Endothelial cell of umbilical vein (primary cell): Measurements from ENCODE around the gene DIDO1. TPM values are rescaled to one million over a fixed set of nuclear protein-coding genes. Genes with fewer than 3 reads are reported as not detected.

ENCODE experiments used
- BruUV-seq: library from RNA; stranded (reverse); fragments of 400-500 nt; replicated peaks from 2 replicates; lab custom pipeline; 2021; lab: Mats Ljungman, UMichigan
- CTCF ChIA-PET: fragments of 300-600, 350-600 bp; sonication (Branson Sonifier 250); formaldehyde crosslinking; loops from one replicate; lab custom pipeline; 2021; ENCODE audit warnings: antibody characterized with exemption, inconsistent platforms; lab: Charles Lee
- POLR2A ChIA-PET: fragments of 300-600, 350-600 bp; sonication (Branson Sonifier 250); formaldehyde crosslinking; loops from one replicate; lab custom pipeline; 2021; ENCODE audit warnings: antibody characterized with exemption, inconsistent platforms; lab: Charles Lee
- DNase-seq: peaks from one replicate; pipeline ENCODE4 v3.0.0-alpha.2; 2011; ENCODE audit warnings: low read depth, low spot score
- FAIRE-seq: peaks from 2 replicates; lab custom pipeline; 2011; peaks lifted over from hg19 to GRCh38; lab: Jason Lieb, UNC
- H2AFZ ChIP-seq: 2 replicates; pipeline ENCODE4 v1.6.0; 2012; ENCODE audit warnings: low read depth, low read length, control low read depth, inconsistent platforms
- H3K27ac ChIP-seq: 2 replicates; pipeline ENCODE4 v1.5.1; 2011; ENCODE audit warnings: low read depth, mild to moderate bottlenecking, control low read depth, low read length, moderate library complexity; ENCODE audit not compliant: insufficient read depth
- H3K27me3 ChIP-seq, 2 experiments: 2 replicates each; pipeline versions ENCODE4 v1.6.0 to v1.6.1; 2011; ENCODE audit warnings: low read length in 2 of 2, mixed read lengths in 1 of 2; ENCODE audit not compliant: control insufficient read depth in 2 of 2, insufficient read depth in 2 of 2
- H3K36me3 ChIP-seq, 2 experiments: 2 replicates in 1 of 2; 3 replicates in 1 of 2; pipeline ENCODE4 v1.5.1; 2011; ENCODE audit warnings: low read length in 2 of 2, mild to moderate bottlenecking in 1 of 2, moderate library complexity in 1 of 2; ENCODE audit not compliant: control insufficient read depth in 2 of 2, insufficient read depth in 2 of 2; ENCODE audit errors: extremely low read depth in 1 of 2
- H3K4me1 ChIP-seq: 3 replicates; pipeline ENCODE4 v1.5.1; 2011; ENCODE audit warnings: mild to moderate bottlenecking, low read length; ENCODE audit not compliant: control insufficient read depth, insufficient read depth; ENCODE audit errors: extremely low read depth
- H3K4me2 ChIP-seq: 2 replicates; pipeline ENCODE4 v1.6.1; 2011; ENCODE audit warnings: low read length, control low read depth, mixed read lengths; ENCODE audit not compliant: insufficient read depth
- H3K4me3 ChIP-seq, 3 experiments: fragments of 200-600 bp in 1 of 3; sonication (generic), shearing (Covaris generic) in 1 of 3; replicated peaks in 1 of 3; 2 replicates each; pipeline ENCODE4 v1.5.1; 2011 to 2016; ENCODE audit warnings: control low read depth in 3 of 3, low read length in 3 of 3, mild to moderate bottlenecking in 2 of 3, inconsistent platforms in 1 of 3, low read depth in 1 of 3, moderate library complexity in 1 of 3; ENCODE audit not compliant: insufficient read depth in 1 of 3
- H3K79me2 ChIP-seq: 2 replicates; pipeline ENCODE4 v1.6.0; 2012; ENCODE audit warnings: low read length, inconsistent platforms; ENCODE audit not compliant: control insufficient read depth, insufficient read depth
- H3K9ac ChIP-seq: replicated peaks from 2 replicates; pipeline ENCODE3; 2011; ENCODE audit warnings: low read length, control low read depth; ENCODE audit not compliant: insufficient read depth; ENCODE audit errors: extremely low read depth
- H3K9me1 ChIP-seq: replicated peaks from 3 replicates; pipeline ENCODE4 v1.6.0; 2011; ENCODE audit warnings: mild to moderate bottlenecking, low read length; ENCODE audit not compliant: control insufficient read depth, insufficient read depth; ENCODE audit errors: extremely low read depth
- H3K9me3 ChIP-seq: replicated peaks from 2 replicates; pipeline ENCODE4 v1.5.1; 2012; ENCODE audit warnings: low read length, inconsistent platforms; ENCODE audit not compliant: control insufficient read depth, insufficient read depth
- H4K20me1 ChIP-seq: replicated peaks from 2 replicates; pipeline ENCODE3; 2011; ENCODE audit warnings: mild to moderate bottlenecking, low read length; ENCODE audit not compliant: control insufficient read depth, insufficient read depth; ENCODE audit errors: extremely low read depth
- EZH2 ChIP-seq: IDR thresholded peaks from 2 replicates; pipeline ENCODE4 v1.6.1; 2012; ENCODE audit warnings: borderline replicate concordance, low read depth, mild to moderate bottlenecking, moderate library complexity, low read length, inconsistent platforms; ENCODE audit not compliant: severe bottlenecking
- FOS ChIP-seq: IDR thresholded peaks from 2 replicates; pipeline ENCODE4 v1.6.1; 2011; ENCODE audit warnings: mild to moderate bottlenecking, low read length, moderate library complexity, borderline replicate concordance; ENCODE audit not compliant: insufficient read depth
- GATA2 ChIP-seq: IDR thresholded peaks from 2 replicates; pipeline ENCODE4 v1.7.0; 2011; ENCODE audit warnings: low read depth, mild to moderate bottlenecking, moderate library complexity, mixed read lengths, low read length; ENCODE audit not compliant: insufficient read length, insufficient read depth
- JUN ChIP-seq: IDR thresholded peaks from 2 replicates; pipeline ENCODE4 v1.6.1; 2011; ENCODE audit warnings: borderline replicate concordance, low read depth; ENCODE audit not compliant: insufficient read length, insufficient read depth
- MYC ChIP-seq: IDR thresholded peaks from one replicate; pipeline ENCODE4 v1.6.1; 2011; ENCODE audit warnings: mild to moderate bottlenecking, low read depth, low read length
- POLR2A ChIP-seq: IDR thresholded peaks from 2 replicates; pipeline ENCODE4 v1.6.1; 2012; ENCODE audit warnings: low read depth, mild to moderate bottlenecking, control low read depth, low read length
- POLR2AphosphoS5 ChIP-seq: IDR thresholded peaks from 2 replicates; pipeline ENCODE4 v1.6.1; 2012; ENCODE audit warnings: low read depth, mild to moderate bottlenecking, control low read depth, low read length, moderate library complexity; ENCODE audit not compliant: insufficient read depth
- dilution Hi-C: fragments of 300-500 bp; cut with MboI; formaldehyde crosslinking; loops from one replicate; pipeline ENCODE4 v1.15.0; 2019; ENCODE audit warnings: low sequenced_read_pairs; ENCODE audit not compliant: extremely low pct_ligation_motif_present
- intact Hi-C: fragments of 100-400 bp; cut with micrococcal nuclease; formaldehyde crosslinking; loops from one replicate; pipeline ENCODE4 v1.10.0; 2022
- polyA plus RNA-seq, 4 experiments: library from polyadenylated mRNA; depleted of rRNA in 3 of 4; stranded (reverse) in 3 of 4; unstranded in 1 of 4; fragments of >200 nt; gene quantifications; 2 replicates each; pipeline versions ENCODE4 v1.2.1 to v1.2.3, GENCODE V29; 2011 to 2012; ENCODE audit warnings: missing spikeins in 1 of 4
- total RNA-seq: library from RNA; stranded (reverse); gene quantifications from 2 replicates; pipeline ENCODE4 v1.2.3, GENCODE V29; 2021
- TF ChIP-seq, protein P1 (sequence below), 2 donors: IDR thresholded peaks; 1 replicate in 1 of 2; 2 replicates in 1 of 2; pipeline ENCODE4 v1.5.1; 2011; ENCODE audit warnings: low read length in 2 of 2, mild to moderate bottlenecking in 2 of 2, moderate library complexity in 2 of 2, control low read depth in 1 of 2, inconsistent platforms in 1 of 2, low read depth in 1 of 2; ENCODE audit not compliant: insufficient read depth in 1 of 2; ENCODE audit errors: extremely low read depth in 1 of 2
- TF ChIP-seq, protein P2 (sequence below): IDR thresholded peaks from 2 replicates; pipeline ENCODE4 v1.6.1; 2011; ENCODE audit not compliant: insufficient read depth, insufficient read length

DIDO1 gene
- total and polyA plus RNA-seq, 2 donors (not counting 3 experiments of a cell fraction or from before 2014, with no cell fraction given): 22.1 to 51.2 TPM

DNA sequence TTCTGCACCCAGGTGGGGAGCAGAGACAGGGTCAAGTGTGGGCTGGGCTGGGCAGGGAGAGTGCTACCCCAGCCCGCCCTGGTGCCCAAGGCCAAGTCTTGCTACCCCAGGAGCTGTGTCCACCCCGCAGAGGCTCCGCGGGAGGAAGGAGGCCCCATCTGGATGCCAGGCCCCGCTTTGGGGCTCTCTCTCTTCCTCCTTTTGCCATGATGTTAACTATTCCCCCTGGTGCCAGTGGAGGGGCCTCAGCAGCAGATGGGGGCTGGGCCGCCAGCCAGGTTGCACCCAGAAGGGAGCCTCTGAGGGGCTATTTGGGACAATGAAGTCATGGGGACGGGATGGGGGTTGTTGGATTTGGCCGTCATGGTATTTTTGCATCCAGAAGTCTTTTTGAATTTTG lies 35.5 kb upstream of the DIDO1 start:
- H3K9me1 ChIP-seq: no peaks in the 10 kb centered on the region
- no peak overlapping the region for H3K9ac ChIP-seq
- H3K79me2 ChIP-seq: no peaks in the 10 kb centered on the region
- no peak overlapping the region for H3K4me3 ChIP-seq
- ChIA-PET POLR2A (no interaction called here), CTCF (interaction anchor here (2.2 kb wide), 1 partner anchor 11 kb away, joined by 7 read pairs; no protein-coding TSS in a partner anchor)
- H2AFZ ChIP-seq: no peak overlapping the region
- no peaks in the 10 kb centered on the region for H3K27me3 ChIP-seq
- BruUV-seq: no TSS peak
- dilution Hi-C loops (no loop called here), intact Hi-C loops (no loop called here)
- no peak overlapping the region for H3K4me2 ChIP-seq
- no peak for FAIRE-seq
- H3K27ac ChIP-seq: no peak overlapping the region
- no peak for DNase-seq
- H3K4me1 ChIP-seq: no peaks in the 10 kb centered on the region
- H4K20me1 ChIP-seq: no peaks in the 10 kb centered on the region
- TF ChIP-seq, protein P1, sequence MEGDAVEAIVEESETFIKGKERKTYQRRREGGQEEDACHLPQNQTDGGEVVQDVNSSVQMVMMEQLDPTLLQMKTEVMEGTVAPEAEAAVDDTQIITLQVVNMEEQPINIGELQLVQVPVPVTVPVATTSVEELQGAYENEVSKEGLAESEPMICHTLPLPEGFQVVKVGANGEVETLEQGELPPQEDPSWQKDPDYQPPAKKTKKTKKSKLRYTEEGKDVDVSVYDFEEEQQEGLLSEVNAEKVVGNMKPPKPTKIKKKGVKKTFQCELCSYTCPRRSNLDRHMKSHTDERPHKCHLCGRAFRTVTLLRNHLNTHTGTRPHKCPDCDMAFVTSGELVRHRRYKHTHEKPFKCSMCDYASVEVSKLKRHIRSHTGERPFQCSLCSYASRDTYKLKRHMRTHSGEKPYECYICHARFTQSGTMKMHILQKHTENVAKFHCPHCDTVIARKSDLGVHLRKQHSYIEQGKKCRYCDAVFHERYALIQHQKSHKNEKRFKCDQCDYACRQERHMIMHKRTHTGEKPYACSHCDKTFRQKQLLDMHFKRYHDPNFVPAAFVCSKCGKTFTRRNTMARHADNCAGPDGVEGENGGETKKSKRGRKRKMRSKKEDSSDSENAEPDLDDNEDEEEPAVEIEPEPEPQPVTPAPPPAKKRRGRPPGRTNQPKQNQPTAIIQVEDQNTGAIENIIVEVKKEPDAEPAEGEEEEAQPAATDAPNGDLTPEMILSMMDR (IDR thresholded peaks at IDR 0.05; ENCODE audit: extremely low read depth in 1 of 2, insufficient read depth in 1 of 2, low read depth in 1 of 2, low read length in 2 of 2): no peak
- TF ChIP-seq FOS: no peak
- no peak for TF ChIP-seq JUN
- no peak for TF ChIP-seq POLR2A
- TF ChIP-seq GATA2: no peak
- TF ChIP-seq EZH2: no peak
- TF ChIP-seq, protein P2, sequence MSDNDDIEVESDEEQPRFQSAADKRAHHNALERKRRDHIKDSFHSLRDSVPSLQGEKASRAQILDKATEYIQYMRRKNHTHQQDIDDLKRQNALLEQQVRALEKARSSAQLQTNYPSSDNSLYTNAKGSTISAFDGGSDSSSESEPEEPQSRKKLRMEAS: no peak
- no peak for TF ChIP-seq POLR2AphosphoS5
- TF ChIP-seq MYC: no peak
- H3K36me3 ChIP-seq: peaks cover 5 to 7% of the 10 kb centered on the region in 2 experiments
- no peaks in the 10 kb centered on the region for H3K9me3 ChIP-seq
